Measurements from ENCODE around the gene CHMP1A.
"Not testable (repeated sequence)": the region's sequence is repeated elsewhere in the genome, so short reads cannot be mapped to it uniquely, and the experiment has no call there.

The CHMP1A gene

GRCh38 chr16:89657442-89658220, at the start of gene CHMP1A, which contains the start of gene SPATA33:
TSS of gene CHMP1A (minus strand) at chr16:89657708. CDS start at chr16:89657588, 120 bp downstream.
TSS of gene SPATA33 (plus strand) at chr16:89657836. CDS start at chr16:89657912, 76 bp downstream.
- DNase-seq = peak; percentile 93

- DNase-seq = no peak
Measured at GRCh38 chr16:89706518-89707260, 49.2 kb upstream of the CHMP1A start.

- no peak for DNase-seq
Measured at GRCh38 chr16:89705006-89705405, 47.5 kb upstream of the CHMP1A start.

GRCh38 chr16:89704281-89704680, 46.8 kb upstream of the CHMP1A start:
- DNase-seq = no peak

- peak; percentile 98 for DNase-seq
Measured at GRCh38 chr16:89701425-89702406, 44.2 kb upstream of the CHMP1A start, which contains the start of gene SPATA2L. TSS of gene SPATA2L (minus strand) at chr16:89701705. CDS start at chr16:89701232, 473 bp downstream.

- DNase-seq = peak; percentile 59
Measured at GRCh38 chr16:89700649-89701424, 43.3 kb upstream of the CHMP1A start.

- peak; percentile 96 for DNase-seq
Measured at GRCh38 chr16:89700100-89700648, 42.7 kb upstream of the CHMP1A start.

- not testable (repeated sequence) for DNase-seq
Measured at GRCh38 chr16:89699629-89700099, 42.2 kb upstream of the CHMP1A start.

- DNase-seq = not testable (repeated sequence)
Measured at GRCh38 chr16:89698717-89699116, 41.2 kb upstream of the CHMP1A start.

- no peak for DNase-seq
Measured at GRCh38 chr16:89697616-89698331, 40.3 kb upstream of the CHMP1A start.

GRCh38 chr16:89697161-89697615, 39.7 kb upstream of the CHMP1A start:
- no peak for DNase-seq

- peak; percentile 64 for DNase-seq
Measured at GRCh38 chr16:89696670-89697128, 39.2 kb upstream of the CHMP1A start.

- no peak for DNase-seq
Measured at GRCh38 chr16:89695875-89696669, 38.6 kb upstream of the CHMP1A start.

GRCh38 chr16:89695086-89695874, 37.8 kb upstream of the CHMP1A start:
- no peak for DNase-seq

- DNase-seq = not testable (repeated sequence)
Measured at GRCh38 chr16:89694784-89695085, 37.2 kb upstream of the CHMP1A start.

- DNase-seq = no peak
Measured at GRCh38 chr16:89693931-89694783, 36.6 kb upstream of the CHMP1A start.

- DNase-seq = no peak
Measured at GRCh38 chr16:89693289-89693731, 35.8 kb upstream of the CHMP1A start.
